NT2/D1 (cell line): ENCODE measurements around the gene PLPP6.

Experiments used
- SUZ12 ChIP-seq: IDR thresholded peaks from 2 replicates; pipeline ENCODE4 v1.6.1; 2011; ENCODE audit not compliant: insufficient read length, insufficient read depth; ENCODE audit errors: extremely low read depth
- YY1 ChIP-seq: IDR thresholded peaks from 2 replicates; pipeline ENCODE4 v1.6.1; 2011; ENCODE audit not compliant: insufficient read length, insufficient read depth

DNA sequence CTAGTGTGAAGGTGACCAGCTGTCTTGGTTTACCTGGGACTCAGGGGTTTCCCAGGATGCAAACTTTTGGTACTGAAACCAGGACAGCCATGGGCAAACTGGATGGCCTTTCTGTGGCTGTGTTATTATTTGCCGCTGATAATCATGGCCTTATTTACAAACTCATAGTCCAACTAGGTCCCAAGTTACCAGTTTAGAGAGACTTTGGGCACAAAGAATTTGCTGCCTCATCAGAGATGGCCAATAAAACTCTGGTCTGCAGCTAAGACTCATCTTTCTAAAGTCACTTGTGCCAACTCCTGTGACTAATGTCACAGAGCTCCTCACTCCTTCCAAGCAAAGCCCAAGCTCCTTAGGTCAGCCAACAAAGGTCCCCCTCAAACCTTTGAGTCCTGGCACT lies 47.5 kb upstream of the PLPP6 start:
- no peak for TF ChIP-seq YY1
- no peak for TF ChIP-seq SUZ12
